SW480 (cell line): Measurements from ENCODE around the gene CHMP4A.
A peak's percentile ranks its signal among the peaks of the same experiment; 100 is the strongest.

ENCODE experiments used
- DNase-seq: peaks from one replicate; pipeline ENCODE4 v3.0.0-alpha.2; 2016; ENCODE audit warnings: low spot score

Gene CHMP4A

DNA sequence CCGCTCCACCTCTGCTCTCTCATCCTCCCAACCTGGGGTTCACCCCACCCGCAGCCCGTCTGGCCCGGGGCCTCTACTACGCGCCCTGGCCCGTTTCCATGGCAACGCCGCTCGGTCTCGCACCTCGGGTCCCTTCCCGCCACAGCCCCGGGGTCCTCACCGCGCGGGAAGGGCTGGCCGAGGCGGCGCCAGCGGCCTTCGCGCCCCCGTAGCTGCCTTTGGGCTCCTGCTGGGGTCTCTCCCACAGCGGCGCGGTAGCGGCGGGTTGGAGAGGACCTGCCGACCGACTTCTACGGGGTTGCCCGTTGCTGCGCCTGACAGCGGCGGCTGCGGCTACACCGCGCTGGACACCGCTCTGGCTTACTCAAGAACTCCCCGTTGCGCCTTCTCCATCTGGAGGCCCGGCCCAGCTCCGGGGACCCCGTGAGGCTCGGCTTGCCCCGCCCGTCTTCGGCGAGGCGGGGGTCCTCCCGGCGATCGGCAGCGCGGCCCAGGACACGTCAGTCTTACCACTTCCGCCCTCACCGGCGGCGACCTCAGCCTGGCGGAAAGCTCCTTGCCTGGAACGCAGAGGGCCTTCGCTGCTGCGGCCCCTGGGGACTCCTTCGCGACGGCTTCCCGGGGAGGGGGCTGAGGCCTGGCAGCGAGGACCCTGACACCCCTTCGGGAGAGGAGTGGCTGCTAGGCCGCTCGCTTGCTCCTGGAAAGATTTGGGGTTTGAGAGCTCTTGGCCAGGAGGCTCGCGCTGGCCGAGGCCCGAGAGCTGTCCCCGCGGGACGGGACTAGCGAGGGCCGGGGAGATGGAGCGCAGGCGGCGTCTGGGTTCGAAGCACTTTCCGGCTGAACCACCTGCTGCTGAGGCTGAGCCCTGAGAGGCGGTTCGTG, 17.9 kb downstream of the CHMP4A start, which contains the start of gene TM9SF1:
Gene TM9SF1, minus strand, starts transcription at position 256 of the 885 bp plus-strand sequence. CDS start 422 bp downstream, outside the sequence.
- DNase-seq = peak; percentile 87

DNA sequence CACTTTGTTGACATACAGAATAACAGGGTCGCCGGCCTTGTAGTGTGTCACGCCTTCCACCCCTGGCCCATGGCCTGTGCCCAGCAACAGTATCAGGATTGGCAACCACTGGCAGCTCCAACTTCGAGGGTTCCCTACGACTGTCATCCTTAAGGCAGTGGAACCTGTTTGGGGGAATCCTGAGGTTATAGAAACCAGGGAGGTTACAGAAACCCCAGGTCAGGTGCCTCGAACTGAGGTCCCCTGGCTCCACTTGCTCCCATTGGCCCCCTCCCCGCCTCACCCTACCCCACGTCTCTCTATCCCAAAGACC, 18.5 kb downstream of the CHMP4A start:
- no peak for DNase-seq

DNA sequence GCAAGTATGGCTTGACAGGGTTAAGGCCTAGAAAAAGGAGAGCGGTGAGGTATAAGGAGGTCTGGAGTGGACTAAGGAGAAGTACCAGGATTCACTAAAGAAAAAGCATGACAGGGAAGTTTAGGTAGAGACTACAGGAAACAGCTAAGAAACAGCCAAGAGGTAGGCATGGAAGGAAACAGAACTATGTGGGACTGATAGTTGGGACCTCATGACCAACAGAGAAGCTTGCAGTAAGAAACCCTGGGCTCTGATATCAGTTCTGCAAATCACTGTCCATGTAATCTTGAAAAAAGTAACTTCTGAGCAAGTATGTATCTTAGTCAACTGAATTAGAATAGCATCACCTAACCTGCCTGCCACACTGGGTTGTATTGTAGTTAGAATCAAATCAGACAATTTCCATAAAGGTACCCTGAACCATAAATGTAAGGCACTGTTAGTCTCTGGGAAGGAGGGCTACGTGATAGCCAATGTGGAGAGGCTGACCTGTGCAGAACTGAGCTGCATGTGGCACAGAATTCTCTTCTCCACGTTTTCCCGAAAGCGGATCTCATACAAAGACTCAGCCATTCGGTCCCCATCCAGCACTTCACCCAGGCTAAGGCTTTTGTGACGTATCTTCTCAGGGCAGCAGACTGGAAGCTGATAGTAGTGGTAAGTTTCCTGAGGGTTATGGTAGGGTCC, 19.0 kb downstream of the CHMP4A start:
- no peak for DNase-seq

DNA sequence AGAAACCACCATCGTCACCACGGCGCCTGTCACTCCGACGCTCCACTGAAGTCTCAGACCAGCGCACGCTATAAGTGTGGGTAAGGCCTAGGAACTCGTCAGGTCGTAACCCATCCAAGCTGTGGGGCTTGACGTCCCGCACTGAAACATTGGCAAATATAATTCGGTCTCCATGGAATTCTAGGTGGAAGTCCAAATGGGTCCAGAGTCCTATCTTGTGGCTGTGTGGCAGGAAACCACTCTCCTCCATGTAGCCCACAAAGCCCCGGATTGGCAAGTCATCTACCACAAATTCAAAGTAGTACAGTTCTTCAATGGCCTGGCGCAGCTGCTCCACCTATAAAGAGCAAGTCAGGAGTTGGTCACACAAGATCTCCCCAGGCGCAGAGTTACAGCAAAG, 20.4 kb downstream of the CHMP4A start:
- no peak for DNase-seq

DNA sequence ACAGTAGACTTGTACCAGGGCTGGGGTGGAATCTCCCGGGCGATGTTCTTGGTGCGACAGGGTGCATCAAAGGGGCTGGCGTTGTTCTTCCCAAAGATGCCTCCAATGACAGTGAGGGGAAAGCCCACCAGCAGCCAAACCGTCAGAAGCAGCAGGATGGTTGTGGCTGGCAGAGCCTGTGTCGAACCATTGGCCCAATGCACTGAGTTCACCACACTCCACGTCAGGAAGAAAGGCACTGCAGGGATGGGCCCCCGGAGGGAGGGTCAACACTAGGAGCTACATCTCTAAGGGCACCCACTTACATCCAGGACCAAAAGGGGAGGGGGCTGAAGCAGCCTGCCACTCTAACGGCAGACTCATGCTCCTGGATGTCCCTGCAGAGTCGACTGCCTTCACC, 22.9 kb downstream of the CHMP4A start:
- no peak for DNase-seq

DNA sequence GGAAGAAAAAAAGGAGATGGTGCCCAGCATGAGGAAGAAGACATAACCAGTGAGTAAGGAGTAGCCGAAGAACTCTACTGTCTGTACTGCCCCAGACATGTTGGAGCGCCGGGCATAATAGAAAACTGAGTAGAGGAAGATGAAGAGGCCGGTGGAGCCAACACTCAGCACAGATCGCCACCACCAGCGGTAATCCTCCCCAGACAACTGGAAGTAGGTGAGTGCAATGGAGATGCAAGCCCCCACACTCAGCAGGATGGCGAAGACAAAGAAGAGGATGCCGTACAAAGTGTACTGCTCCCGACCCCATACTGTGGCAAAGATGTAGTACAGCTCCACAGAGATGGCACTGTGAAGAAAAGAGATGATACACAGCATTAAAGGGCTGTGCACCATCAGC, 23.8 kb downstream of the CHMP4A start:
- no peak for DNase-seq

DNA sequence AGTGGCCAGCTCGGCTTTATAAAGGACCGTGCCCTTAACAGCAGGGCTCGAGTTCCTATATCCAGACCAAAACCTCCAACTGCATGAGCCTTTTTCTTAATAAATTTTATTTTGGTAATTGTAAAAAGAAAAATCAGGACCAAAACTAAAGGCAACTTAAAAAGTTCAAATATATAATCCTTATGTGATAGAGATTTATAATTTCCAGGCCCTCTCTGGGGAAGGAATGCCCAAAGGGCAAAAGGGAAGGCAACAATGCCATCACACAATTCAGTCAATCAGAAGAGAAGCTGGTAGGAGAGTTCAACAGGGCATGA, 24.3 kb downstream of the CHMP4A start:
- DNase-seq = no peak

DNA sequence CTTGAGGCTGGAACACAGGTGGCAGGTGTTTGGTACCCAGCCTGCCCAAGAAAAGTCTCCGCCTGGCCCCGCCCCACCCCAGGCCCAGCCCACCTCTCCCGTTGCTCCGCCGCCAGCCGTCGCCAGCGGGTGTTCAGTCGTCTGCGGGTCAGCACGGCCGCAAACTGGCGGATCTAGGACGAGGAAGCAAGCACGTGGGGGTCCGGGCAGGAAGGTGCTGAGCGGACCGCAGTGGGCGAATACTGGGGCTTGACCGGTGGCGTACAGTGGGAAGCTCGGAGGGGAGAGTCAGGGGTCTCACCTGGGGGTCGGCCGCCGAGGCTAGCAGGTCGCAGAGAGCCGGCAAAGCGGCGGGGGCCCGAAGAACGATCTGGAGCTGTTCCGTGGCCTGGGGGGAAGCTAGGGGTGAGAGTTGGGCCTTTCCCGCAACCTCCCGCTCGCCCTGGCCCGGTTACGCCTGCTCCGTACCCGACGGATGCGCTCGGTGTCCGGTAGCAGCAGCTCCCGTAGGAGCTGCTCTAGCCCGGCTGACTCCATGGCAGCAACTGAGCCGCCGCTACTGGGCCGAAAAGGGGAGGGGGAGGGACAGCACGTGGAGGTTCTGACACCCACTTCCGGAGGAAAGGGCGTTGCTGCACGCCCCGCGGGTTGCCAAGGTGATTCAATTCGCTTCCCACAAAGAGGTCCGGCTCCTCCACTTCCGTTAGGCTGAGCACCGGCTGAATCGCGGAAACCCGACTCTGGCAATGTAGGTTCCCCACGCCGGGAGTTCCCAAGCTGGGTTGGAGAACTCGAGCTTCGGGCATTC, 24.8 kb downstream of the CHMP4A start, which contains the start of gene IPO4:
Gene IPO4, minus strand, starts transcription at position 566 of the 808 bp plus-strand sequence. Its CDS starts 29 bp downstream, at position 537.
- peak; percentile 98 for DNase-seq

DNA sequence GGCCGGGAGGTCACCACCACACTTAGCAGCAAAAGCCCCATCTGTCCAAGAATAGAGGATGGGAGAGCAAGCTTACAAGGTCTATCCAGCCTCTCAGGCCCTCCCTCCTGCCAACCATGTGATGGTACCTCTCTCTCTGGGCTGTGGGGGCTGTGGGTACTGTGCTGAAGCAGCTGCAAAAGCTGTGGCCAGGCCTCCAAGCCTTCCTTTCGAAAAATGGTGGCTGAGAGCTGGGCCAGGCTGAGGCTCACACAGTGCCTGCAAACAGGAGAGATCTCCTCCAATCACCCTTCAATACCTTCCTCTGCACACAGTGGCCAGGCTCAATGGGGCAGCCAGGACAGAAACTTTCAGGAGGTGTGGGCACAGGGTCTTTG, 25.8 kb downstream of the CHMP4A start:
- no peak for DNase-seq

DNA sequence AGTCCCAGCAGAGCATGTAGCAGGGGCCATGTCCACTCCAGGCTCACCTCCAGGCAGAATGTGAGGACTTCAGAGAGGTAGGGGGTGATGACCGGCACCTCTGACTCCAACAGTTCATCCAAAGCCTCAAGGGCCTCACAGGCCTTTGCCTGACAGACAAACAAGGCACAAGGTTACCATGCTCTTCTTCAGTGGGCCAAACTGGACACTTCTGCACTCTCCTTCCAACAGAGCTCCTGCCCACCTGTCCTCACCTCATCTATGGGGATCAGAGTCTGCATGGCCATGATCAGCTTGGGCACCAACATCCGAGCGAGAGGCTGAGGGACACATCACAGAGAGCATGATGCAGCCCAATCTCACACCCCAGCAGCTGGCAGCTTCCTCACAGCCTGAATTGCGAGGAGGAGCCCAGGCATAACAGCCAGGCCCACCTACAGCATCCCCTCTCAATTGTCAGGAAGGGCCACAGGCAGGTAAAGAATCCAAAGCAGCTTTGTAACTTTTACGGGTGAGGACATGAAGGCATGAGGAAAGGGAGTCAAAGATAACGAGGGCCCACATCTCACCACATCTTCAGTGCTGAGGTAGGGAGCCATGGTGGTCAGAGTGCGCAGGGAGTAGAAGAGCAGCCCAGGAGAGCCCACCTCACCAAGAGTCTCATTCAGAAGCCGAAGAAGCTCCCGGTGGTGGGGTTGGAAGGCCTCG, 26.3 kb downstream of the CHMP4A start:
- DNase-seq = no peak

DNA sequence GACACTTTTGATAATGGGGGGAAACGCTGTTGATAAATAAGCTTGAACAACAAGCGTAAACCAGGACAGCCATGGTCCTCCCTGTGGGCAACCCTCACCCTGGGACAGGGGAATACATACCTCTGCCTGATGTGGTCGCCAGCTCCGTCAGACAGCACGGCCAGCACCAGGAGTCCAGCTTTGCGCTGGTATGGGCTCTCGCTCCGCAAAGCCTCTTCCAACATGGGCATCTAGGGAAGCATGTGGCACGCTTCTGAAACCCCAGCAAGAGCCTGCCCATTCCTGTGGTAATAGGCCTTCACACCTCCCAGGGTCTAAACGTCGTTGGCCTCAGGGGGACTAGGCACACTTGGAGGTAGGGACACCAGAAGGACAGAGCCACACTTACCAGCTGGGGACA, 27.5 kb downstream of the CHMP4A start:
- no peak for DNase-seq

DNA sequence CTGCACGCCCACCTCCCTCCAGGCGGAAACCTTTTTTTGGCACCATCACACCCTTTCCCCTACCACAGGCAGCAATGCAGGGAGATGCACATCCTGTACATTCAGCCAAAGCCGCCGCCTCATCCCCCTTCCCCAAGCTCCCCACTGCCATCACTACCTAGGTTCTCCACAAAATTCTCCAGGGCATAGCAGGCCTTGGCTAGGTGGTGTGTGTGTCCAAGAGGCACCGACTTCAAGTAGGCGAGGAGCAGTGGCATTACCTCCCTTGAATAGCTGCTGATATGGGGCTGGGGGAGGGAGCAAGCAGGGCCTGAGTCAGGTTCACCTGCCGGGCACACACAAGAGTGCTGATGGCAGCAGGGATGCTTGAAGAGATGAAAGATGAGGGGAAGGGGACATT, 28.3 kb downstream of the CHMP4A start:
- no peak for DNase-seq

DNA sequence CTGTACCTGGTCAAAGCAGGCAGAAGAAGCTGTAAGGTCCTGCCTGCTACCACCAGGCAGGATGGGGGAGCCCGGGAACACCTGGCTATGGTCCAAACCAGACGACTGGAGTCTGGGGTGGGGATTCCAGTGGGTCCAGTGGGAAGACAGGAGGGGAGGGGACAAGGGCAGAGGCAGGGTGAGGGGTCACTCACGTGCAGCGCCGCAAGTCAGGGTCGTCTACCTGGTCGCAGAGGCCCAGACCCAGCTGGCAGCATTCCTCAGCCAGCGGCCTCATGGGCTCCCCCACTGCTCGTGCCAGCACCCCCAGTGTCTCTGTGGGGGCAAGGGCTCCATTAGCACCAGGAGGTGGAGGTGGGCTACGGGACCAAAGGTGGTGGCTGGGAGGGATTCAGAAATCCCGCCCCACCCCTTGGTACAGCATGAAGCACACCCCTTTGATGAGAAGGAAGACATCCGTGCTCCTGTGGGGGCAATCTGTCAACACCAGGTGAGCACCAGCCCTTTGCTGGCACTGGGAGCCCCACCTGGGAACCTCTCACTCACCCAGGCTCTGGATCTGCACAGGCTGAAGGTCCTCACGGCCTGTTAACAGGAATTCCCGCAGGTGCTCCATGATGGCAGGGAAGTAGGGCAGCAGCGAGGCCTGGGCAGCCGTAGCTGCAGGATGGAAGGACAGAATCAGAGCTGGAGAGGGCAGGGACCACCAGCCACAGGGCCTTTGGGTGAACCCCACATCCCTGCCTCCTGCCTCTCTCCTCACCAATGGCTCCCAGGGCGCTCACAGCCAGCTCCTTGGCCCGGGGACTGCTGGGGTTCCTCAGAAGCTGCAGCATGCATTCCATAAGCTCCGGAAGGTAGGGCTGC, 29.0 kb downstream of the CHMP4A start:
- no peak for DNase-seq

DNA sequence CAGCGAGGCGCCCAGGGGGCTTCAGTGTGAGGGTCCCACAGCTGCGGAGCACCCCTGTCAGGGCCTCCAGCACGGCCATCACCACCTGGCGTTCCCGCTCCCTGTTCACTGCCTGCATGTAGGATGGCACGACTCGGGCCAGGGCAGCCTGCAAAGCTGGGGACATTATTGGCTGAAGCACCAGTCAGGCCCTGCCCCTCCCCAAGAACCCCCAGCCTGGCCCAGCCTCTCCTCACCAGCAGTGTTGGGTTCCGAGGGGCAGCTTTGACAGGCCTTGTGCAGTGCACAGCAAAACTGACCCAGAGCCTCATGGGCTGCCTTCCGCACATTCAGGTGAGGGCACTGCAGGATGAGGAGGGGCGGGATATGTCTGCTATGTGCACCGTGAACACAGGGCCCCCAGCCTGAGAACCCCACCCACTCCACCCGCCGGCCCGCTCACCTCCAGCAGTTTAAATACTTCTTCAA, 30.2 kb downstream of the CHMP4A start:
- no peak for DNase-seq

DNA sequence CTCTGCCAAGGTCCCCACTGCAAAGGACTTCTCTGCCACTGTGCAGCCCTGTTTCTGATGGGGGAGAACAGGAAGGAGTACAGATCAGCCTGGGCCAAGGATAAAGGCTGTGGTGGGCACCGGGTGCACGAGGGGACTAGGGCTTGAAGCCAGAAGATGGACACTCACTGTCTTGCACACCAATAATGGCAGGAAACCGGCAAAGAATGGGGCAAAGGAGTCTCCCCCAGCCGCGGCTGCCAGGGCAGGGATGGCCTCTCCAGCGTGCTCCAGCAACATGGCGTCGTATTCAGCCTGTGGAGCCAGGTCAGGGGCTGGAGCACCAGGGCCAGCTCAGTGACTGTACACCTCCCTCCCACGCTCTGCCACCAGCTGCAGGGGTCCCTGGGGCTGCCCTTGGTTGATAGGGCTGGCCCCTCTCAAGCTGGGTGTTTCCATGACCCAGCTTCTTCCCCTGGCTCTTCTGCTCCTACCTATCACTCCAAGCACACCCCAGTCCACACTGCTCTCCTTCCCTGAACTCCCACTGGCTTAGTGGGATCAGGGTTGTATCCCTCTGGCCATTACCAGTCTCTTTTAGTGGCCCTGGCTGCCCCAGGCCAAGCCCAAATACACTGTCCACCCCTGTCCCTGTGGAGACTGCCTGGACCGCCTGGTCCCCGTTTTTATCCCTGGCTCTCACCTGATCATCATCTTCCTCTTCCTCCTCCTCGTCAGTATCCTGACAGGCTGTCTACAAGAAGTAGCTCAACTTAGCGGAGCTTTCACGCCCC, 31.0 kb downstream of the CHMP4A start:
- no peak for DNase-seq

DNA sequence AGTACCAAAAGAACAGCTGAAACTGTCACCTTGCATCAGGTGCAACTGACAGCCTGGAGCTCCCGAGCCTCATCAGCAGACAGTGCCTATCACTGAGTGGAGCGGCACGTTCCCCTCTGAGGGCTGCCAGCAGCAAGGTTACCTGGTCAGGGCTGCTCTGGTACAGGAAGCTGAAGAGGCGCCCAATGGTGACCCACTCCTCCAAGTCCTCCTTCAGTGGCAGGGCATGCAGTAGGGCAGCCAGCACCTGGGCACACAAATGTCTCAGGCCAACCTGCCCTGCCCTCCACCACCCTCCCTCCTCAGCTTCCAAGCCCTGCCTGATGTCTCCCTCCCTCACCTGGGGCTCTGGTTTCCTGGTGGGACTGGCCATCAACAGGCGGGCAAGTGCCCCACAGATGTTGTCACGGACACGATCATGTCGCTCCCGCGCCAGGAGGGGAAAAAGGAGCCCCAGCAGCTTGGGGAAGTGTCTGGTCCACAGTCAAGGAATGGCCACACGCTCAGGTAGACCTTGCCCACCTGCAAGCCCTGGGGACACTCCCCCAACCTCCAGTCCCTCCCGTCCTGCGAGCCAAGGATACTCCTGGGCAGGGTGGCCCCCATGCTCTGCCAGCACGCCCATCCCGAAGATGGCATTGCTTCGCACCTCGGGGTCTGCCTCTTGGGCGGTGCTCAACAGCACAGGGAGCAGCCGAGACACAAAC, 31.8 kb downstream of the CHMP4A start:
- DNase-seq = no peak

DNA sequence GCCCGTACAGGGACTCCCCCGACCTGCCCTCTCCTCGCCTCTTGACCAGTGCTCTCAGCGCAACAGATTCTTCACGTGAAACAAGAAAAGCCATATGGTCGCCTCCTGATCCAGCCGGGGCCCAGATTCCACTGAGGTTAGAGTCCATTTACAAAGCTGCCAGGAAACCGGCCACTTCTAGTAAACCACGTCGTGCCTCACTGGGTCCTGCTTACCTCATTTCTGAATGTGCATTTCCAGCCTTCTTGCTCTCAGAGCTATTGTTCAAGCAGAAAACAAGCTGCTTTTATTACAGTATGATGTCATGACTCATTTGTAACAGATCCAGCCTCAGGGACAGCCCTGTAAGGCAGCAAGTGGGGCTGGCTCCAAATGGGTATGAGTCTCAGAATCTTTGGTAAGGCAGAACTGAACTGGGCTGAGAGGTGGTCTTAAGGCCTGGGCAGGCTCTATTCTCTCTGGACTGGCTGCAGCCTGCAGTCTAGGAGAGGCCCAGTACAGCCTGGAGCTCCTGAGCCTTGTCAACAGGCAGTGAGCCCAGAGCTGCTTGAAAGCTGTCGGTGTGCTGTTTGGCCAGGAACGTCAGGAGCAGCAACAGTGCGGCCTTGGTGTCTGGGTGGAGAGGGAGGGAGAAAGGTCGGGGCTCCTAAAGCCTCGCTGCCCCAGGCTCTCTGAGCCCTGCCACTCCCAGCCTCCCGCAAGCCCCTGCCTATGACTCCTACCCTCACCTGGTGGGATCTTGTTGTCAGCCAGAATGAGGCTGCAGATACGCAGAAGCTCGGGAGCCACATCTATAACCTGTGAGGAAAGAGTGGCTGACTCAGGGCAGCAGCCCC, 33.1 kb downstream of the CHMP4A start:
- DNase-seq = no peak

DNA sequence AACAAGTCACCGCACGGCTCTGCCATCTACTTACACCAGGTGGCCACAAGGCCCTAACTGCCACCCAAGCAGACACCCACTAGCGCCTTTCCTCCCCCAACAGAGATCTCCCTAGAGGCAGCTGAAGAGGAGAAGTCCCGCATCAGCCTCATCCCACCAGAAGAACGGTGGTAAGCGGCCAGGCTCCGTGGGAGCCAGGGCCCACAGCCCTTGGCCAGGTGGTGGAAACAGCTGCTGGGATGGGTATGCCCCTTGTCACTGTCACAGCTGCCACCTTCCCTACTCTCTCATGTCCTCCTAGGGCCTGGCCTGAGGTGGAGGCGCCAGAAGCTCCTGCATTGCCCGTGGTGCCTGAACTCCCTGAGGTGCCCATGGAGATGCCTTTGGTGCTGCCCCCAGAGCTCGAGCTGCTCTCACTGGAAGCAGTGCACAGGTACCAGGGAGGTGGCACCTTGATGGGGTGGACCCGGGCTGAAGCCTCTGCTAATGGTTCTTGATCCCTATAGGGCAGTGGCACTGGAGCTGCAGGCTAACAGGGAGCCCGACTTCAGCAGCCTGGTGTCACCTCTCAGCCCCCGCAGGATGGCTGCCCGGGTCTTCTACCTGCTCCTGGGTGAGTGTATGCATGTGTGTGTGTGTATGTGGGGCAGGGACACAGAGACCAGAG, 33.9 kb downstream of the CHMP4A start:
- DNase-seq = no peak
